Measurements from ENCODE around the gene RAD51AP2. TPM values are rescaled to one million over a fixed set of nuclear protein-coding genes. Genes with fewer than 3 reads are reported as not detected.

Gene RAD51AP2
- total RNA-seq, 2 donors from 2014 or later = 4.2 TPM; not detected in 1

- no peak overlapping the region for H3K4me3 ChIP-seq
- intact Hi-C loops (cut with DNase I) = no loop called here
- H3K9me3 ChIP-seq = no peaks in the 10 kb centered on the region
- TF ChIP-seq CTCF (IDR thresholded peaks at IDR 0.05) (no peak), POLR2AphosphoS5 (IDR thresholded peaks at IDR 0.05) (no peak), POLR2A (IDR thresholded peaks at IDR 0.05) (no peak)
- DNase-seq (ENCODE audit: low spot score) = no peak
- H3K4me1 ChIP-seq (replicated peaks) = no peaks in the 10 kb centered on the region
- no peaks in the 10 kb centered on the region for H3K27me3 ChIP-seq (replicated peaks; ENCODE audit: insufficient read depth)
- no peak overlapping the region for H3K27ac ChIP-seq
- WGBS = 52% methylated on average over 1 of the region's 1 CpG
- H3K36me3 ChIP-seq = no peaks in the 10 kb centered on the region
Measured at GRCh38 chr2:17555150-17555549, 36.9 kb upstream of the RAD51AP2 start.

- intact Hi-C loops (cut with DNase I) = no loop called here
- no peak for TF ChIP-seq POLR2A (IDR thresholded peaks at IDR 0.05)
- TF ChIP-seq CTCF (IDR thresholded peaks at IDR 0.05) = no peak
- no peak for TF ChIP-seq POLR2AphosphoS5 (IDR thresholded peaks at IDR 0.05)
- no peak overlapping the region for H3K4me3 ChIP-seq
- H3K27me3 ChIP-seq (replicated peaks; ENCODE audit: insufficient read depth) = no peaks in the 10 kb centered on the region
- no peaks in the 10 kb centered on the region for H3K4me1 ChIP-seq (replicated peaks)
- H3K27ac ChIP-seq = no peak overlapping the region
- DNase-seq (ENCODE audit: low spot score) = no peak
- WGBS = 90% methylated on average over 2 of the region's 2 CpGs
- H3K9me3 ChIP-seq = no peaks in the 10 kb centered on the region
- H3K36me3 ChIP-seq = no peaks in the 10 kb centered on the region
Measured at GRCh38 chr2:17550907-17551306, 32.7 kb upstream of the RAD51AP2 start.

GRCh38 chr2:17547737-17548136, 29.5 kb upstream of the RAD51AP2 start:
- WGBS = 60% methylated on average over 5 of the region's 5 CpGs
- Histone ChIP-seq H3K4me1 (replicated peaks) (no peaks in the 10 kb centered on the region), H3K4me3 (no peak overlapping the region), H3K36me3 (no peaks in the 10 kb centered on the region), H3K27me3 (replicated peaks; ENCODE audit: insufficient read depth) (no peaks in the 10 kb centered on the region), H3K9me3 (no peaks in the 10 kb centered on the region), H3K27ac (no peak overlapping the region)
- intact Hi-C loops (cut with DNase I) = no loop called here
- no peak for DNase-seq (ENCODE audit: low spot score)
- TF ChIP-seq CTCF (IDR thresholded peaks at IDR 0.05) (no peak), POLR2AphosphoS5 (IDR thresholded peaks at IDR 0.05) (no peak), POLR2A (IDR thresholded peaks at IDR 0.05) (no peak)

- intact Hi-C loops (cut with DNase I) = no loop called here
- TF ChIP-seq CTCF (IDR thresholded peaks at IDR 0.05) (no peak), POLR2AphosphoS5 (IDR thresholded peaks at IDR 0.05) (peak; percentile 69)
- peaks cover 4% of the 10 kb centered on the region for H3K27me3 ChIP-seq (replicated peaks; ENCODE audit: insufficient read depth)
Measured at GRCh38 chr2:17547237-17547636, 29.0 kb upstream of the RAD51AP2 start.

GRCh38 chr2:17545680-17546613, 27.7 kb upstream of the RAD51AP2 start:
- DNase-seq (ENCODE audit: low spot score) = no peak
- WGBS = 31% methylated on average over 5 of the region's 5 CpGs

More at GRCh38 chr2:17547237-17547636, 29.0 kb upstream of the RAD51AP2 start:
- H3K4me1 ChIP-seq (replicated peaks) = no peaks in the 10 kb centered on the region
- no peak overlapping the region for H3K27ac ChIP-seq
- no peaks in the 10 kb centered on the region for H3K9me3 ChIP-seq
- H3K4me3 ChIP-seq = no peak overlapping the region
- no peaks in the 10 kb centered on the region for H3K36me3 ChIP-seq
- WGBS = 35% methylated on average over 2 of the region's 2 CpGs
- peak; percentile 10 for DNase-seq (ENCODE audit: low spot score)

More at GRCh38 chr2:17545680-17546613, 27.7 kb upstream of the RAD51AP2 start:
- no peaks in the 10 kb centered on the region for H3K9me3 ChIP-seq
- H3K4me3 ChIP-seq = no peak overlapping the region
- H3K27me3 ChIP-seq (replicated peaks; ENCODE audit: insufficient read depth) = peaks cover 10% of the 10 kb centered on the region
- H3K27ac ChIP-seq = no peak overlapping the region
- intact Hi-C loops (cut with DNase I) = no loop called here
- no peak for TF ChIP-seq POLR2AphosphoS5 (IDR thresholded peaks at IDR 0.05)
- no peak for TF ChIP-seq POLR2A (IDR thresholded peaks at IDR 0.05)
- TF ChIP-seq CTCF (IDR thresholded peaks at IDR 0.05) = no peak
- no peaks in the 10 kb centered on the region for H3K36me3 ChIP-seq
- H3K4me1 ChIP-seq (replicated peaks) = no peaks in the 10 kb centered on the region
